ENCODE results near the gene FBXL4.

Gene FBXL4

GRCh38 chr6:98877250-98877649 lies 70.5 kb downstream of the FBXL4 start:
- no peak for DNase-seq

GRCh38 chr6:98875375-98875774 lies 72.4 kb downstream of the FBXL4 start:
- DNase-seq, result no peak

DNA sequence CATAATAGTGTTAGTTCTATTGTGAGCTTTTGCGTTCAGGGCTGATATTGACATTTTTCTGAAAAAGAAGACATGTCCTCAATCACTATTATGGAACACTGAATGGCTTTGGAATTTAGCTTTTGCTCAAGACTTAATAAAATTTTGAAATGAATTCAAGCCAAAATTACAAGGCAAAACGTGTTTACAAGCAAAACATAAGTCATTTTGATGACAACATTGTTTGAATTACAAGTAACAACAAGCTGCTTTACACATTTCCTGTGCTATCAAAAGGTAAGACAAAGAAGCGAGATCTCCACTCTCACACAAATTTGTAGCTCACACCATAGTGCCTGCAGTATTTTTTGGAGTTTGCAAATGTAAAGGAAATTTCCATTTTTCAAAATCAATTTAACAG lies 75.9 kb downstream of the FBXL4 start:
- DNase-seq, result no peak

- DNase-seq, result no peak
These were observed 76.7 kb downstream of the FBXL4 start for GRCh38 chr6:98871057-98871456.

DNA sequence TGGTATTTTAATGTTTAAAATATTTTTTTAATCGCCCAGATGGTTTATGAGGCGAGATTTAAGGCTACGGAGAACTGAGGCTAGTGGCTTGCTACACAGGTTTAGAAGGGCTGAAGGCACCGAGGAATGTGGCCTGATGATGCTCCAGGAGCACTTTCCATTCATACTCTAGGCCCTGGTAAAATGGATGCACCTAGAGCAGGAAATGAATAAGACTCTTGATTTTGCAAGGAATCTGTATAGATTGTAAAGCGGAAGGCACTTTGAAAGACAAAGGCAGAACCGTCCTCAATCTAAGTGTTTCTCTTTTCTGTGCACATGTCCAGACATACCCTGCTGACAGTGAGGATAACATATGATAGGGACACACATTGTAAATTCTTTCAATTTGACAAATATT lies 83.2 kb downstream of the FBXL4 start:
- no peak for DNase-seq

GRCh38 chr6:98848539-98849242 lies 99.1 kb downstream of the FBXL4 start:
- no peak for DNase-seq

GRCh38 chr6:98847779-98848538 lies 99.8 kb downstream of the FBXL4 start:
- no peak for DNase-seq

DNA sequence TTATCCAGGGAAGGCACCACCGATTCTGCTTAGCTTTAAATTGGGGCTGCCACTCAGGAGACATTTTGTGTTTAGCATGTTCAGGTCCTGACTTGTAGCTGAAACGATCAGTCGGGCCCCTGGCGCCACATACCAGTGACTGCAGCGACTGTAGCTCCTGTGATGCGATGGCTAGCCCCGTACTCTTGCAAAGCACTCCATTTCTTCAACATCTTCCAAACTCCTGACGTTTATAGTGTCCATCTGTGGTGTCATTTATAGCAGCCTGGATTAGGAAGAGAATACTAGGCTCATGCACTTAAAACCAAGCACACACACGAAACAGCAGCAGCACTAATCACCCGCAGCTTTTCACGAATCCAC lies 100.3 kb downstream of the FBXL4 start:
- no peak for DNase-seq

DNA sequence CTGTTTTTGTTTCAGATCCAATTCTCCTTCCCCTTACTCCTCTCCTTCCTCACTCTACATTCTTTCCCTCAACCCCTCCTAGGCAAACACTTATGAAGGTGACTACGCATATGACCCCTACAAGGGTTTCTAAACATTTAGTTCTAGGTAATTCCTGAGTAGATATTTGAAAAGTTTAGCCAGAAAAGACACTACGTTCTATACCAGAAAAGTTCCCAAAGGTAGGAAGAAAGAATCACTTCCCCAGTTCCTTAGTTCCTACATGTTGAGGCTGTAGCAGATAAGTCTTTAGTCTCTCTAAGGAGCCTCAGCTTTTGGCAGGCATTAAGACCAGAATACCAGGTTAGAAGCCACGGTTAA lies 101.7 kb downstream of the FBXL4 start:
- no peak for DNase-seq

DNA sequence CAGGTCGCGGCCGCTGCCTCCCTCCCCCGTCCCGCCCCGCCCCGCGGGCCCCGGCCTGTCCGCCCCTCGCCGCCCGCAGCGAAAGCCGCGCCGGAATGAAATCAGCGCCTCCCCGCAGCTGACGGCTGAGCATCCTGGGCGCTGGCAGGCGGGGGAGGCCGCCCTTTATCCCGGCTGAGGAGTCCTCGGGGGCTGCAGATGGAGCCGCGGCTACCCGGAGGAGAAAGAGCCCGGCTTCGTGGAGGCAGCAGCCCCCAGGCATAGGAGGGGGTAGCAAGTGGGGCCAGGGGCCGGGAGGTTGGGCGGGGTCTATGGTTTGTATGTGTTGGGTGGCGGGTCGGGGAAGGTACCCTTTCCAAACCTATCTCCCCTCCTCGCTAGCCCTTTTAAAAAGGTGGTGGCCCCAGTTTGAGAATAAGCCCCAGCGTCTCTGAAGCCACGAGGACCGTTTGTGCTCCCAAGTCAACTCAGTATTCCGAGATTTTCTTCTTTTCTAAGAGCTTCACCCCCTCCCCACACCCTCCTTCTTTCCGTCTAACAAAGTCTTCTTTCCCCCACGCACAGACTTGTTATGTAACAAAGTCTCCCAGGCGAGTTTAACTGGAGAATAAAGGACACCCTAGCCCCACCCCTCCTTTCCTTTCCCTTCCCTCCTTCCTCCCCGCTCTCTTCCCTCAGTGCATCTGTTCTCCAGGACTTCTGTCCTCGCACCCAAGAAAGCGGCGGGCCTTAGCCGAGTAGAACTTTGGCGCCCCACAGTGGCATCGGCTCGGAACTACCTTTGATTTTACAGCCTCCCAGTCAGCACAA lies 102.3 kb downstream of the FBXL4 start:
- DNase-seq, result peak in 1 of 2 donors; percentile 84

DNA sequence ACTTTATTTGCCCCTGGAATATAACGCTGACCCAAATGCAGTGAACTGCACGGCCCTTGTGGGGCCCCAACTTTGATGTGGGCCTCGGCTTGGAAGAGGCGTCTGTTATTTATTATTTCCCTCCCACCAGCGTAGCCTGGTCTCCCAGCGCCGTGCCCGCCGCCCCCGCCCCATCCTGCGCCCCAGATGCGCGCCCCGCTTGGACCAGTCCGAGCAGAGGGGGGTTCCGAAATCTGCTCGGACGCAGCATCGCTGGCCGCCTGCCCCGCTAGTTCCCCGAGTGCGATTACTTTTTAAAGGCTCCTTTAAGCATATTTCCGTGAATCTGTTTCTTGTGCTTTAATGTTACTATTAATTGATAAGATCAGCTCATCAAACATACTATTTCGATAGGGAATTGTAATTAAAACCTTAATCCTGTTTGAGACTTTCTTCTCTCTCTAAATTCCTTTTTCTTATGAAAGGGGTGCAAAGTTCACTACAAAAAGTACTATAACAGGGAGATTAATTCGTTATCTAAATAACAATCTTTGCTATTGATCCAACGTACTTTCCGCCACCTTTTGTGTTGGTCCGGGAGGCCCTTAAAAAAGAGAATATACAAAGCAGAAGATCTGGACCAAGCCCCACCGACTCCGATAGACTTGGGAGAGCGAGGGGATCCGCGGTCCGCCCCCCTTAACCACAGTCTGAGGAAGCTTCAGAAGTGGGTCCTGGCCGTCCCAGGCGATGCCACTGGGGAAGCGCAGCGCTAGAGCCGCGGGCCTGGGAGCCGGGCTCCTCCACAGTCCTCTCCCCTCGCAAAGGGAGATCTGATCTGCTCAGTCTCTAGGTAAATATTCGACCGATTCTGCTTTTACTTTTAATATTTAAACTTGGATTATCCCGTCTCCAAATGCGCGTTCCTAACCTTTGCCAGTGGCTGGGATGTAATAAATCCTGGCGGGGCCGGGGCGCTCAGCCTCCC lies 103.2 kb downstream of the FBXL4 start:
- DNase-seq, result no peak

DNA sequence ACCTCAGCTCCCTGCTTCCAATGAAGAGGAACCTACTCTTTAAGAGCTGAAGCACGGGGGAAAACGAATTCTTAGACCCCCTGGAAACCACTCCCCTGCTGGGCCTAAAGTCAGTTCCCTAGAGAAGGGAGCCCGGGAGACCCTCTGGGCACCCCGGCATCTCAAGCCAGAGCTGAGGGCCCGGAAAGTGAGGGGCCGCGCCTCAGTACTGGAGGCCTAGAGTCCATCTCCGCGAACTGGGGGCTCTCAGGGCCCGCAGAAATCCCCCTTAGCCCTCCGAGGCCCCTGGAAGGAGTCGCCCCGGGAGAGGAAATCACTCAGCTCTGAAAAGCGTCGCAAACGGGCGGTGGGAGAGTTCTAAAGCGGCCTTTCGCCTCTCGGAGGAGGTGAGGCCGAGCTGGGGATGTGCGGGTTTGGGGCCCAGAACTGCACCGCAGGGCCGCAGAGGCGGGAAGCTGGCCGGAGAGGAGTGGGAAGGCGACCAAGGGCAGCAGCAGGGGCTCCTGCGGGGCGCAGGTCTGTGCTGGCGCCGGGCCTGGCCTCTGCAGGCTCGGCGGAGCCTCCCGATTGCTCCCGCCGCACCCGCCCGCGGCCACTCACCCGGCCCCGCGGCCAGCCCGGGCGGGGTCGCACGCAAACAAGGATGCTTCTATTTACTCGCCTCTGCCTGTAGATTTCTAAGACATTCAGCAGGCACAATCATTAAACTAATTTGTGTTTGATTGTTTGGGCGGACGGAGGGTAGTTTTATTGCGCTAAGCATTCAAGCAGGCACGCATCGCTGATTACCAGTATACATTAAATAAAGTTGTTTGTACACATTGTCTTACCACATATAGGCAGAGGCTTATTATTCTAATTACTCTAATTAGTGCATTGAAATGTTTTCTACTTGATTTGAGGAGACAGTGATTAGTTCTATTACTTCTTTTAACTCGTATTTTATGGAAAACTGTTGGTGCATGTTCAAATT lies 104.2 kb downstream of the FBXL4 start:
- DNase-seq, result no peak

GRCh38 chr6:98842342-98843180 lies 105.2 kb downstream of the FBXL4 start:
- no peak for DNase-seq

GRCh38 chr6:98841621-98842341 lies 106.0 kb downstream of the FBXL4 start:
- no peak for DNase-seq

DNA sequence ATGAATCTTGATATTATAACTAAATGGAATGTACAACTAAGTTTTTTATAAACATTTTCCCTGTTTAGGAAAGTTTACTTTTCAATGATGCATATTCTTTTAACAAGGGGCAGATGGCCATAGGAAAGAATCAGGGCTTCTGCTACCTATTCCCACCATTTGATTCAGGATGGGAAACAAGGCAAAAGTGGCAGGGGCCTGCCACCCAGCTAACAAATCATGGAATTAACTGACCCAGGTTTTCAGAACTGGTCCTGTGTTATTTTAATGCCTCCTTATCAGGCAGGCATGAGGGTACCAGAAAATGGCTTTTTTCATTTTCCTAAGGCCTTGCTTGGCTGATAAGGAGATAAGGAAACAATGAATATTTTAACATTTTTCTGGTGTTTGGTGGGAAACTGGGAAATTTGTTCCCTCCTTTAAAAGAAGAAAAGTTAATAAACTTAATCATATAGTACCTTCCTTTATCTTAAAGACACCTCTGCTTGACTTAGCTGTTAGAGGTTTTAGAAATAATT lies 106.7 kb downstream of the FBXL4 start:
- no peak for DNase-seq

- no peak for DNase-seq
These were observed 107.4 kb downstream of the FBXL4 start for GRCh38 chr6:98840385-98840784.

- DNase-seq, result no peak
These were observed 107.9 kb downstream of the FBXL4 start for GRCh38 chr6:98839781-98840361.

DNA sequence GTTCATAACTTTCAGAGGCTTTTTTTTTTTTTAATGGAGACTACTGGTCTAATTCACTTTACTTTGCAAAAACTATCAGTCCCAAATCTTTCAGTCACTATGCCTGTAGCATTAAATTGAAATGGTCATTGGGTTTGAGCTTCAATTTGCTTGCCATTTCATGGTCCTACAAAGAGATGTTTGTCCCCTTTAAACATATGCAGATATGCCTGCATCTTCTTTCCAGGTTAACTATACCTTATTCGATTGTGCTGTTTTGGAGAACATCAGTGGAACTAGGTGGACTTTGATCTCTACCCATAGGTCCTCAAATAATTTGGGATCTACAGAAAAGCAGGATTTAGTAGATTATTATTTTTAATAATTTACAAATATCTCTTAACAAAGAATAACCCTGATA lies 108.8 kb downstream of the FBXL4 start:
- no peak for DNase-seq

DNA sequence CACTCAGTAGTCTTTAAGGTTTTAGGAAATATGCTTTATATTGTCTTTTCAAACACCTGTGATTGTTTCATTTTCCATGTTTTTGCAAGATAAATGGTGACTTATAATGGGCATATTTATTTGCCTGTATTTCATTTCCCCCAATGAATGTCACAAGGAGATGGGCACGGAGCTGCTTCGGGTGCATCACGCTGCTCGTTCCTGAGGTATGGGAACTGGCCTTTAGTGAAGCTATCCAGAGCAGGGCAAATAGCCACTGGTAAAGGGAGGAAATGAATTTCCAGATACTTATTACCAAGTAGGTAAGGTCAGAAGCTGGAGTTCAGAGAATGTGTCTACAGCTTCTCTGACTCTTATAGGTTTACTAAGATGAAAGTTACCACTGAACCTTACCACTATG lies 109.7 kb downstream of the FBXL4 start:
- no peak for DNase-seq

All from bone marrow (tissue), 2 donors.